ENCODE measurements around the gene RACK1.
"Not testable (repeated sequence)": the region's sequence is repeated elsewhere in the genome, so short reads cannot be mapped to it uniquely, and the experiment has no call there.

RACK1 gene

DNA sequence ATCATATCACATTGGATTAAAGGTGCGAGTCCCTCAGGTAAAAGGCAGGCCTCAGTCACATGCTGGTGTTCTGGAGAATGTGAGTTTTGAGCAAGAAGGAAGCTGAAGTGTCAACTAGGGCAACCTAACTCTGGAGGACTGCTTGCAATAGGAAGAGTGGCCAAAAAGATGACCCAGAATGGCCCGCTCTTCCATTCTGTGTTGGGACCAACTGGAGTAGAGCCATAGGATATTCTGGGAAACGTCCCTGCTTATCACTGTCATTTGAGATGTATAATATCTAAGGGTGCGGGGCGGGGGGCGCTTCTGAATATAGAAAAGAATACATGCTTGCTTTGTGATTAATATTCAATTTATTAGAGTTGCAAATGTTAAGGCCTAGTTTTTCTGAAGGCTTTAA lies 31.6 kb downstream of the RACK1 start:
- DNase-seq = no peak

GRCh38 chr5:181211208-181211607 lies 32.5 kb downstream of the RACK1 start:
- no peak for DNase-seq

DNA sequence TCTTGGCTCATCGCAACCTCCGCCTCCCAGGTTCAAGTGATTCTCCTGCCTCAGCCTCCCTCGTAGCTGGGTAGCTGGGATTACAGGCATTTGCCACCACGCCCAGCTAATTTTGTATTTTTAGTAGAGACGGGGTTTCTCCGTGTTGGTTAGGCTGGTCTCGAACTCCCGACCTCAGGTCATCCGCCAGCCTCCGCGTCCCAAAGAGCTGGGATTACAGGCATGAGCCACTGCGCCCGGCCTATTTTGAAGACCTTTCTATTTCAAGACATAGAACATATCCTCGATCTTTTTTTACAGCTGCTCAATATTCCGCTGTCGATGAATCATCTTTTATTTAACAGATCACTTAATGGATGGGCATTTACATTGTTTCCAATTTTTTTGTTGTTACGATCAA lies 33.0 kb downstream of the RACK1 start:
- DNase-seq = not testable (repeated sequence)

DNA sequence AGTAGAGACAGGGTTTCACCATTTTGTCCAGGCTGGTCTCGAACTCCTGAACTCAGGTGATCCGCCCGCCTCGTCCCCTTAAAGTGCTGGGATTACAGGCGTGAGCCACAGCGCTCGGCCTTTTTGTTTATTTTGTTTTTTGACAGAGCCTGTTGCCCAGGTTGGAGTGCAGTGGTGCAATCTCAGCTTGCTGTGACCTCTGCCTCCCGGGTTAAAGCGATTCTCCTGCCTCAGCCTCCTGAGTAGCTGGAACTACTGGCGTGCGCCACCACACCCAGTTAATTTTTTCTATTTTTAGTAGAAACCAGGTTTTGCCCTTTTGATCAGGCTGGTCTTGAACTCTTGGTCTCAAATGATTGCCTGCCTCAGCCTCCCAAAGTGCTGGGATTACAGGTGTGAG lies 33.6 kb downstream of the RACK1 start:
- not testable (repeated sequence) for DNase-seq

- DNase-seq = not testable (repeated sequence)
Observed at GRCh38 chr5:181209006-181209405, 34.7 kb downstream of the RACK1 start.

GRCh38 chr5:181207960-181208253 lies 35.8 kb downstream of the RACK1 start:
- no peak for DNase-seq

- DNase-seq = peak; percentile 92
Observed at GRCh38 chr5:181207214-181207959, 36.3 kb downstream of the RACK1 start.

DNA sequence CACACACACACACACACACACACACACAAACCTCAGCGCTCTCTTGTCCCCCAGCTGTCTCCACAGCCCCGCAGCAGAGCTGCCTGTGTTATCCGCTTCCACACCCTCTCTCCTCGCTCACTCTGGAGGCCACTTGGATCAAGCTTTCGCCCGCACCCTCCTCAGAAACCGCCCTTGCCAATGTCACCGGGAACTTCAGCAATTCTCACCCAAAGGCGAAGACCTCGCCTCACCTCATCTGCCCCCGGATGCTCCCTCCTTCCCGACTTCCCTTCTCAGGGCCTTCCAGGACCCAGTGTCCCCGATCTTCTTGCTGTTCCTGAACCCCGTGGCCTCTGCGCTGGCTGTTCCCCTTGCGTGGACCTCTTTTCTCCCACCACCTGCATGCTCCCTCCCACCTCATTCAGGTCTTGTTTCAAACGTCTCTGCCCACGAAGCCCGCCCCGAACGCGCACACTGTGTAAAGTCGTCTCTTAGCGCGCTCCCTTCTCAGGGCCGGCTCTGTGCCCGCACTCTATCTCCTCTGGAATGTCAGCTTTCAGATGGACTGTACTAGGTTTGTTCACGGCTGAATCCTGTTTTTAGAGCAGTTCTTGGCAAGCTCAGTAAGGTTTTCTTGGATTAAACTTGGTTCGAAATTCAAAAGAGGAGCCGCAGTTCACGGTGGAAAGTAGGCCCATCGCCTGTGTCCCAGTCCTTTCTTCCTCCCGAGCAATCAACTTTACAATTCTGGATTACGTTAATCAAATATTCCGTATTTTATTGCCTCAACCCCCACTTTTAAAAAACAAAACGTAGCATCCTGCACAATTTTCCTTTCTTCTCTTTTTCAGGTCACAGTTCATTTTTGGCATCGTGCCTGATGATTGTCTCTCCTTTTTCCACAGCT lies 37.7 kb downstream of the RACK1 start:
- no peak for DNase-seq

- no peak for DNase-seq
Observed at GRCh38 chr5:181204826-181205760, 38.6 kb downstream of the RACK1 start, which contains the start of gene TRIM7. TSS of gene TRIM7 (minus strand) at chr5:181205196. CDS start at chr5:181205110, 86 bp downstream.

DNA sequence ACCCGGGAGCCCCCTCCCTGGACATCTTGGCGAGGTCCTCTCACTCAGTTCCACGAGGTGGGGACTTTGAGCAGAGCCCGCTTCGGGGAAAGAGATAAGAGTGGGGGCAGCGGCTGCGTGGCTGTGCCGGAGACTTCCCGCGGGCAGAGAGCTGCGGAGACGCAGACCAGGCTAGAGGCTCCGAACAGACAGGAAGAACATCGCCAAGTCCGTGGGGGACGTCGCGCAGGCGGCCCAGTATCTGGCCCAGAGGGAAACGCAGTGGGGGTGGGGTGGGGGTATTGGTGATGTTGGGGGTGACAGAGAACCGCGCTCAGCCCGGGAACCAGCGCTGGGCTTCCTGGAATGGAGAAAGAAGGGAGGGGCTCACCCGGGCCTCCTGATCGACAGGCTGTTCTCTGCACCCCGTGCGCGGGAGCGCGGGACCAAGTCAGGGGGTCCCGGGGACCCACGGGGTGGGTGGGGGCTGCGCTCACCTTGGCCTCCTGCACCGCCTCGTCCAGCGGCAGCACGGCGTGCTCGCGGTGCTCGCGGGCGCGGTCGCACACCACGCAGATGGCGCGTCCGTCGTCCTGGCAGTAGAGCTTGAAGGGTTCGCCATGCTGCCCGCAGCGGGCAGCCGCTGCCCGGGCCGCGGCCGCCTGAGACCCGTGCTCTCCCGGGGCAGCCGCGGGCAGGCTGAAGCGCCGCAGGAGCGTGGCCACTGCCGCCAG lies 39.4 kb downstream of the RACK1 start:
- DNase-seq = no peak

DNA sequence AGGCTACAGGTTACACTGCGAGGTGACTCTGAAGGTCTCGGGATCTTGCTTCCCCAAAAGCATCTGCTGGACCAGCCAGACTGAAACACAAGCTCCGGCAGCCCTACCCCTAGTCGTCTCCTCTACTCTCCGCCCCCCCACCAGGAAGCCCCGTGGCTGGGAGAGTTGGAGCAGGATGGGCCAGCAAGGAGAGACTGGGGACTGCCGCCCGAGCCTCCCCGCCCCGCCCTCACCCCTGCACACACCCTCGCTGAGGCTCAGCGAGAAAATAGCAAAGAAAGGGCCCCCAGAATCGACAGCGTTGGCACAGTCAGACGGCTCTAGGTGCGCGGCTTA lies 40.0 kb downstream of the RACK1 start:
- no peak for DNase-seq

GRCh38 chr5:181203093-181203711 lies 40.5 kb downstream of the RACK1 start:
- no peak for DNase-seq

GRCh38 chr5:181200816-181201215 lies 42.9 kb downstream of the RACK1 start:
- DNase-seq = no peak

- DNase-seq = no peak
Observed at GRCh38 chr5:181199881-181200638, 43.6 kb downstream of the RACK1 start.

- no peak for DNase-seq
Observed at GRCh38 chr5:181198905-181199519, 44.7 kb downstream of the RACK1 start.

DNA sequence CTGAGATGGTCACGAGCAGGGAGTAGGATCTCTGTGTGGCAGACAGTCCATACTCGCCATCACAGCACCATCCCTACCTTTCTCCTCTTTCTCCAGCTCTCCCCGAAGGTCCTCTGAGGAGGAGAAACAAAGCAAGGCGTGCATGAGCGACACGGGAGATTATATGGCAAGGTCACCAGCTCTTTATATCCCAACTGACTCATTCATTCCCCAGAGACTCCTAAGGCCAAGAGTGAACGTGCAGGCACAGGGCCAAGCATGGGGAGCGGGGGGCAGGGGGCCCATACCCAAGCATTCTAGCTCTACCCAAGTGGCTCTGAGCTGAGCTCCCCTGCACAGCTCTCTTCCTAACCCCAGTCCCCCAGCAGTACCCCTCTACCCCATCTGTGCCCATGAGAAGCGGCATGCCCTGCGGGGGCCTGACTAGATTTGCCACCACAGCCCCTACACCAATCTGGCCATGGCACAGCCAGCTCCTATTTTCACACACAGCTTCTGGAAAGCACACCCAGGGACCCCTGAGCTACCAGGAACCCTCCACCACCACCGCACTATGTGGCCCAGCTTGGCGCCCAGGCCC lies 45.5 kb downstream of the RACK1 start:
- no peak for DNase-seq

- no peak for DNase-seq
Observed at GRCh38 chr5:181197326-181197951, 46.3 kb downstream of the RACK1 start.

DNA sequence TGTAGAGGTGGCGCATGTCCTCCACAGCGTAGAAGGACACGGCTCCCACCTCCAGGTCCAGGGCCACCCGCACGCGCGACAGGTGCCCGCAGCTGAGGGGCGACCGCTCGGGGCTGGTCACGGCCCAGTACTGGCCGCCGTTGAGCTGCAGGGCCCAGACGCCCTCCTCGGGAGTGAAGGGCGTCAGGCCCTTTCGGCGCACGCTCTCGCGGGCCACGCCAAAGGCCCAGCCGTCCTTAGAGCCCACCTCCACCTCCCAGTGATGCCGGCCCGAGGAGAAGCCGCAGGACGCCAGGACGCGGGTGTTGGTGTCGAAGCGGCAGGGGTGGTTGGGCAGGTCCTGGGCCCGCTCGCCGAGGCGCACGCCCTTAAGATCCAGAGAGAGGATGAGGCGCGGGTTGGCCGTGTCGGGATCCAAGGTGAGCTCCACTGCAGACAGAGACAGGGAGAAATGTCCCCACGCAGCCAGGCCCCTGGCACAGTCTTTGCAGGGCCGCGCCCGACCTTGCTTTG lies 48.4 kb downstream of the RACK1 start:
- DNase-seq = no peak

DNA sequence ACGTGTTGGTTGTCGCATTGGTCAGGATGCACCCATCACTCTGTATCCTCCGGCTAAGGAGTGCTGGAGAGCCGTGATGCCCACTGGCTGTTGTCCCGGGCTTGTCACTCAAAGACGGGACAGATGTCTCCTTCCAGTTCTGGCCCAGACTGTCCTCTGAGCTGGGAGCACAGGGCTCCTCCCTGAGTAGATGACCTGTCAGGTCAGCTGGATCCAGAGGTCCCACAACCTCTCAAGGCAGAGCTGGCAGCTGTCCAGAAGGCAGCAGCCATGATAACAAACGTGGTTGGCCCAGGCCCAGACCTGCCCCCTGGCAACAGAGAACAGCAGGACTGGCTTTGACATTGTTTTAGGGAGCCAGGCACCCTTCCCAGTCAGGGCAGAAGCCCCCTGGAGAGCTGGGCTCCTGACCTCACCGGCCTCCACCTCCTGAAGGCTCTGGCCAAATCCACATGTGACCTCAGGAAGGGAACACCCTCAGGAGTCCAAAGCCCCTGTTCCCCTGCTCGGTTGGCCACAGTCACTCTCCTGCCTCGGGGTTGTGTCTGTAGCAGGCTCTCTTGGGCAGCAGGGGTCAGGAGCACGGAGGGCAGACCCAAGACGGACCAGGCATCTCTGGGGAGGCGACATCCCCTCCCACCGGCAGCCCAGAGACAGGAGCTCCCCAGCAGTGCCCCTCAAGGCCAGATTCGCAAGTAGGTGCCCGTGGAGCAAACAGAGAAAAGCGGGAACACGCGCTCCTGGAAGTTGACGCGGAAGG lies 49.0 kb downstream of the RACK1 start:
- no peak for DNase-seq

Data from activated CD4-positive, alpha-beta T cell treated with anti-CD3 and anti-CD28 coated beads, Interleukin-10, Interleukin-2, amounts not matched to agents 100 ng/mL and 50 ng/mL, durations not matched to agents 16 hours and 8 hours (primary cell).